K562 (cell line): Measurements from ENCODE around the gene TTLL9. TPM values are rescaled to one million over a fixed set of nuclear protein-coding genes. Genes with fewer than 3 reads are reported as not detected.

Source experiments
- ATAC-seq: fragments of 200-7000 bp; cut with Tn5 transposase; 3 replicates; pipeline ENCODE4 v1.9.1; 2020; ENCODE audit warnings: moderate library complexity
- BruUV-seq: library from RNA; stranded (reverse); fragments of 400-500 nt; replicated peaks from 2 replicates; lab custom pipeline; 2021; lab: Mats Ljungman, UMichigan
- CTCF ChIA-PET: fragments of 300-600 bp; formaldehyde crosslinking; extraction: SDS; loops from one replicate; lab custom pipeline; 2021; ENCODE audit warnings: low intra/inter-chr PET ratio; lab: Yijun Ruan, JAX
- POLR2A ChIA-PET: fragments of 300-600, 350-650 bp; sonication (Branson Sonifier 250); formaldehyde crosslinking; extraction: SDS; loops from one replicate; lab custom pipeline; 2021; ENCODE audit warnings: antibody characterized with exemption, inconsistent platforms; lab: Yijun Ruan, JAX
- DNase-seq, 4 experiments: peaks; one replicate each; pipeline versions ENCODE4 v3.0.0 to v3.0.0-alpha.2; 2011 to 2018; ENCODE audit warnings: low spot score in 3 of 4, mixed read lengths in 3 of 4; ENCODE audit errors: extremely low read depth in 1 of 4
- FAIRE-seq: peaks from 2 replicates; lab custom pipeline; 2011; peaks lifted over from hg19 to GRCh38; lab: Jason Lieb, UNC
- H2AFZ ChIP-seq: 2 replicates; pipeline ENCODE4 v1.6.0; 2011; ENCODE audit warnings: low read depth, low read length, control low read depth, inconsistent platforms
- H3K27ac ChIP-seq: fragments of 200-600 bp; 3 replicates; pipeline ENCODE4 v1.8.0; 2011; ENCODE audit warnings: low read depth, mild to moderate bottlenecking, control low read depth, inconsistent platforms, low read length, moderate library complexity, mixed read lengths; ENCODE audit errors: extremely low read depth
- H3K27me3 ChIP-seq, 2 experiments: fragments of 300-600 bp in 1 of 2; 2 replicates in 1 of 2; 3 replicates in 1 of 2; pipeline versions ENCODE4 v1.6.0 to v1.8.0; 2011; ENCODE audit warnings: inconsistent platforms in 2 of 2, low read length in 2 of 2, mild to moderate bottlenecking in 1 of 2, mixed read lengths in 1 of 2, moderate library complexity in 1 of 2; ENCODE audit not compliant: control insufficient read depth in 2 of 2, insufficient read depth in 2 of 2
- H3K36me3 ChIP-seq: fragments of 300-600 bp; 3 replicates; pipeline ENCODE4 v1.8.0; 2011; ENCODE audit warnings: mild to moderate bottlenecking, low read length, inconsistent platforms; ENCODE audit not compliant: control insufficient read depth, insufficient read depth
- H3K4me1 ChIP-seq, 2 experiments: fragments of 200-600 bp in 1 of 2; replicated peaks in 1 of 2; 2 replicates in 1 of 2; 3 replicates in 1 of 2; pipeline versions ENCODE4 v1.5.1 to v1.8.0; 2011; ENCODE audit warnings: inconsistent platforms in 2 of 2, low read length in 2 of 2, mild to moderate bottlenecking in 1 of 2, mixed read lengths in 1 of 2, moderate library complexity in 1 of 2; ENCODE audit not compliant: control insufficient read depth in 2 of 2, insufficient read depth in 2 of 2
- H3K4me2 ChIP-seq: 2 replicates; pipeline ENCODE4 v1.6.1; 2011; ENCODE audit warnings: low read length, control low read depth, inconsistent platforms, mixed read lengths; ENCODE audit not compliant: insufficient read depth
- H3K4me3 ChIP-seq: fragments of 200-600 bp; sonication (generic), shearing (Covaris generic); 2 replicates; pipeline ENCODE4 v1.5.1; 2016; ENCODE audit warnings: control low read depth, inconsistent platforms
- H3K79me2 ChIP-seq: fragments of 200-600 bp; 3 replicates; pipeline ENCODE4 v1.8.0; 2011; ENCODE audit warnings: low read length, inconsistent platforms; ENCODE audit not compliant: control insufficient read depth, insufficient read depth
- H3K9ac ChIP-seq, 2 experiments: 2 replicates each; pipeline versions ENCODE4 v1.6.0 to v1.6.1; 2011; ENCODE audit warnings: low read depth in 2 of 2, low read length in 2 of 2, control low read depth in 1 of 2, inconsistent platforms in 1 of 2, mild to moderate bottlenecking in 1 of 2, mixed read lengths in 1 of 2; ENCODE audit not compliant: insufficient read depth in 1 of 2
- H3K9me1 ChIP-seq: one replicate; pipeline ENCODE4 v1.6.0; 2011; ENCODE audit warnings: inconsistent platforms, mild to moderate bottlenecking, low read length, moderate library complexity; ENCODE audit not compliant: control insufficient read depth, insufficient read depth
- H3K9me3 ChIP-seq: replicated peaks from 2 replicates; pipeline ENCODE4 v1.5.1; 2011; ENCODE audit warnings: low read depth, low read length, inconsistent platforms; ENCODE audit not compliant: control insufficient read depth, insufficient read depth
- H4K20me1 ChIP-seq: replicated peaks from 2 replicates; pipeline ENCODE4 v1.6.1; 2011; ENCODE audit warnings: low read length, inconsistent platforms, mixed read lengths; ENCODE audit not compliant: control insufficient read depth, insufficient read depth
- ARID2 ChIP-seq: fragments of 450-650 bp; IDR thresholded peaks from 2 replicates; pipeline ENCODE4 v1.6.1; 2017; ENCODE audit warnings: antibody characterized with exemption, mild to moderate bottlenecking
- CBX5 ChIP-seq: IDR thresholded peaks from 2 replicates; pipeline ENCODE4 v1.6.1; 2014; ENCODE audit warnings: low read depth, borderline replicate concordance
- ESRRA ChIP-seq: fragments of 450-650 bp; IDR thresholded peaks from 2 replicates; pipeline ENCODE4 v1.6.1; 2014; ENCODE audit warnings: low read depth, mild to moderate bottlenecking, moderate library complexity, borderline replicate concordance
- NFE2 ChIP-seq: IDR thresholded peaks from 2 replicates; pipeline ENCODE4 v1.6.1; 2014; ENCODE audit warnings: antibody characterized with exemption, low read depth
- NR4A1 ChIP-seq, 2 experiments: fragments of 250-450 bp in 1 of 2; fragments of 450-650 bp in 1 of 2; sonication (Bioruptor Pico) in 1 of 2; IDR thresholded peaks; 2 replicates each; pipeline versions ENCODE4 v1.4.0 to v1.6.1; 2016 to 2020; ENCODE audit warnings: mild to moderate bottlenecking in 2 of 2, missing compliant biosample characterization in 1 of 2, missing genetic modification characterization in 1 of 2, moderate library complexity in 1 of 2
- NRF1 ChIP-seq, 2 experiments: fragments of 450-650 bp; IDR thresholded peaks in 1 of 2; conservative IDR thresholded peaks in 1 of 2; 2 replicates each; pipeline ENCODE4 v1.6.1; 2014; ENCODE audit warnings: mild to moderate bottlenecking in 2 of 2
- PCBP1 ChIP-seq: fragments of 200-400 bp; formaldehyde crosslinking; IDR thresholded peaks from 2 replicates; pipeline ENCODE4 v1.6.1; 2018; ENCODE audit warnings: mild to moderate bottlenecking, low read depth, low read length; ENCODE audit not compliant: poor library complexity, severe bottlenecking
- POLR2AphosphoS5 ChIP-seq: IDR thresholded peaks from 2 replicates; pipeline ENCODE4 v1.6.1; 2011; ENCODE audit warnings: mild to moderate bottlenecking, low read depth, low read length, moderate library complexity; ENCODE audit not compliant: control insufficient read depth, insufficient read depth
- PTTG1 ChIP-seq: fragments of 450-650 bp; IDR thresholded peaks from 2 replicates; pipeline ENCODE4 v1.6.1; 2016; ENCODE audit warnings: low read depth, mild to moderate bottlenecking, missing genetic modification characterization, missing compliant biosample characterization
- RBM25 ChIP-seq: fragments of 200-400 bp; formaldehyde crosslinking; IDR thresholded peaks from 2 replicates; pipeline ENCODE4 v1.6.1; 2018; ENCODE audit warnings: low read length, low read depth, moderate library complexity; ENCODE audit not compliant: severe bottlenecking
- WGBS: fragments of 100-300 bp; shearing (Covaris generic); methylation state at CpG from one replicate; pipeline ENCODE4 v1.1.6; 2016; ENCODE audit warnings: low coverage, mixed read lengths; ENCODE audit not compliant: insufficient coverage; ENCODE audit errors: missing lambda C conversion rate; 5-methylcytosine and 5-hydroxymethylcytosine counted together
- in situ Hi-C: fragments of 300-500 bp; cut with MboI; formaldehyde crosslinking; loops from 4 replicates; pipeline ENCODE4 v1.15.0; 2018; ENCODE audit warnings: inconsistent platforms, mixed read lengths
- intact Hi-C: fragments of 100-400 bp; cut with micrococcal nuclease; formaldehyde crosslinking; loops from 2 replicates; pipeline ENCODE4 v1.14.2; 2022
- polyA plus RNA-seq, 8 experiments: library from polyadenylated mRNA; depleted of rRNA in 4 of 8; stranded (reverse) in 5 of 8; unstranded in 3 of 8; fragments of >200 nt; fragmentation: Nextera tagmentation in 2 of 8; fragmentation: Illumina TruSeq in 1 of 8; extraction: Ambion mirVana in 2 of 8; extraction: Trizol in 1 of 8; gene quantifications; 2 replicates each; pipeline versions ENCODE4 v1.2.1 to v1.2.3, GENCODE V29; 2011 to 2014; ENCODE audit warnings: inconsistent platforms in 1 of 8, missing spikeins in 1 of 8
- total RNA-seq, 7 experiments: library from RNA; depleted of rRNA in 6 of 7; stranded (reverse); fragments of >200 nt in 6 of 7; fragmentation: Illumina TruSeq in 2 of 7; extraction: Trizol in 2 of 7; gene quantifications; 2 replicates each; pipeline versions ENCODE4 v1.2.1 to v1.2.3, GENCODE V29; 2011 to 2021; ENCODE audit warnings: low replicate concordance in 1 of 7
- TF ChIP-seq, protein P1 (sequence below): fragments of 450-650 bp; IDR thresholded peaks from 2 replicates; pipeline ENCODE4 v1.6.1; 2016; ENCODE audit warnings: low read depth, mild to moderate bottlenecking, moderate library complexity
- TF ChIP-seq, protein P2 (sequence below): fragments of 250-450 bp; sonication (Bioruptor Pico); IDR thresholded peaks from 2 replicates; pipeline ENCODE4 v1.8.0; 2022; ENCODE audit warnings: inconsistent platforms, mild to moderate bottlenecking, moderate library complexity, borderline replicate concordance
- TF ChIP-seq, protein P3 (sequence below): fragments of 450-650 bp; formaldehyde crosslinking; IDR thresholded peaks from 2 replicates; pipeline ENCODE4 v1.4.0; 2020; ENCODE audit warnings: mild to moderate bottlenecking, moderate library complexity
- TF ChIP-seq, protein P4 (sequence below): sonication (generic); formaldehyde crosslinking; IDR thresholded peaks from 2 replicates; pipeline ENCODE4 v1.8.1; 2023; ENCODE audit warnings: mild to moderate bottlenecking, missing genetic modification reagents

TTLL9 gene
- total and polyA plus RNA-seq, 9 of the 15 experiments (the other 6 are each of a cell fraction or from before 2014, with no cell fraction given) = 0.06 to 0.07 TPM; not detected in 7

DNA sequence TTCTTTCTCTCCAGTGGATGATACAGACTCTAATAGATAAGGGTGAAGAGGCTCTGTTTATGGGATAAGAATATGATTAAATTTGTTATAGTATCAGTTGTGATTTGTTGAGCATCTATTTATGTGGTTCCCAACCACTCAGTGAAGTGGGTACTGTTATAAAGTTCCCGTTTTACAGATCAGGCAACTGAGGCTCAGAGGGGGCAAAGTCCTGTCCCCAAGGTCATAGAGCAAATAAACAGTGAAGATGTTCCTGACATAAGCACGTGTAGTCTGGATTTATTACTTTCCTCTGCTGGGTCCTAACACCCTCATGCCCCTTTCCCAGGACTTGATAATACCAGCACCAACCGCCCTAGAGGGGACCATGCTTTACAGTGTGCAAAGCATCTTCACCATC, 4.2 kb upstream of the TTLL9 start:
- ChIA-PET CTCF (no interaction called here), POLR2A (no interaction called here)
- H4K20me1 ChIP-seq = peaks cover 18% of the 10 kb centered on the region
- H3K9me3 ChIP-seq = no peaks in the 10 kb centered on the region
- intact Hi-C loops (no loop called here), in situ Hi-C loops (no loop called here)
- no peaks in the 10 kb centered on the region for H3K36me3 ChIP-seq
- H3K4me3 ChIP-seq = no peak overlapping the region
- no peak for ATAC-seq
- no peak overlapping the region for H3K27ac ChIP-seq
- no peak for DNase-seq
- H3K79me2 ChIP-seq = no peaks in the 10 kb centered on the region
- WGBS = 0% methylated on average over 3 of the region's 3 CpGs
- no peak overlapping the region for H2AFZ ChIP-seq
- TF ChIP-seq RBM25 (peak; percentile 45), NFE2 (no peak), PCBP1 (no peak), POLR2AphosphoS5 (no peak), NRF1 (conservative IDR thresholded peaks at IDR 0.05 in 1 of 2, IDR thresholded peaks at IDR 0.05 in 1 of 2) (no peak), CBX5 (no peak), ESRRA (peak; percentile 73), NR4A1 (CRISPR knock-in tag; IDR thresholded peaks at IDR 0.05) (no peak), NR4A1 (tag; IDR thresholded peaks at IDR 0.05) (no peak), PTTG1 (tag) (no peak), ARID2 (no peak)
- TF ChIP-seq, protein P1, sequence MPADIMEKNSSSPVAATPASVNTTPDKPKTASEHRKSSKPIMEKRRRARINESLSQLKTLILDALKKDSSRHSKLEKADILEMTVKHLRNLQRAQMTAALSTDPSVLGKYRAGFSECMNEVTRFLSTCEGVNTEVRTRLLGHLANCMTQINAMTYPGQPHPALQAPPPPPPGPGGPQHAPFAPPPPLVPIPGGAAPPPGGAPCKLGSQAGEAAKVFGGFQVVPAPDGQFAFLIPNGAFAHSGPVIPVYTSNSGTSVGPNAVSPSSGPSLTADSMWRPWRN = no peak
- TF ChIP-seq, protein P2, sequence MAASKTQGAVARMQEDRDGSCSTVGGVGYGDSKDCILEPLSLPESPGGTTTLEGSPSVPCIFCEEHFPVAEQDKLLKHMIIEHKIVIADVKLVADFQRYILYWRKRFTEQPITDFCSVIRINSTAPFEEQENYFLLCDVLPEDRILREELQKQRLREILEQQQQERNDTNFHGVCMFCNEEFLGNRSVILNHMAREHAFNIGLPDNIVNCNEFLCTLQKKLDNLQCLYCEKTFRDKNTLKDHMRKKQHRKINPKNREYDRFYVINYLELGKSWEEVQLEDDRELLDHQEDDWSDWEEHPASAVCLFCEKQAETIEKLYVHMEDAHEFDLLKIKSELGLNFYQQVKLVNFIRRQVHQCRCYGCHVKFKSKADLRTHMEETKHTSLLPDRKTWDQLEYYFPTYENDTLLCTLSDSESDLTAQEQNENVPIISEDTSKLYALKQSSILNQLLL = no peak
- TF ChIP-seq, protein P3, sequence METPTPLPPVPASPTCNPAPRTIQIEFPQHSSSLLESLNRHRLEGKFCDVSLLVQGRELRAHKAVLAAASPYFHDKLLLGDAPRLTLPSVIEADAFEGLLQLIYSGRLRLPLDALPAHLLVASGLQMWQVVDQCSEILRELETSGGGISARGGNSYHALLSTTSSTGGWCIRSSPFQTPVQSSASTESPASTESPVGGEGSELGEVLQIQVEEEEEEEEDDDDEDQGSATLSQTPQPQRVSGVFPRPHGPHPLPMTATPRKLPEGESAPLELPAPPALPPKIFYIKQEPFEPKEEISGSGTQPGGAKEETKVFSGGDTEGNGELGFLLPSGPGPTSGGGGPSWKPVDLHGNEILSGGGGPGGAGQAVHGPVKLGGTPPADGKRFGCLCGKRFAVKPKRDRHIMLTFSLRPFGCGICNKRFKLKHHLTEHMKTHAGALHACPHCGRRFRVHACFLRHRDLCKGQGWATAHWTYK = no peak
- TF ChIP-seq, protein P4, sequence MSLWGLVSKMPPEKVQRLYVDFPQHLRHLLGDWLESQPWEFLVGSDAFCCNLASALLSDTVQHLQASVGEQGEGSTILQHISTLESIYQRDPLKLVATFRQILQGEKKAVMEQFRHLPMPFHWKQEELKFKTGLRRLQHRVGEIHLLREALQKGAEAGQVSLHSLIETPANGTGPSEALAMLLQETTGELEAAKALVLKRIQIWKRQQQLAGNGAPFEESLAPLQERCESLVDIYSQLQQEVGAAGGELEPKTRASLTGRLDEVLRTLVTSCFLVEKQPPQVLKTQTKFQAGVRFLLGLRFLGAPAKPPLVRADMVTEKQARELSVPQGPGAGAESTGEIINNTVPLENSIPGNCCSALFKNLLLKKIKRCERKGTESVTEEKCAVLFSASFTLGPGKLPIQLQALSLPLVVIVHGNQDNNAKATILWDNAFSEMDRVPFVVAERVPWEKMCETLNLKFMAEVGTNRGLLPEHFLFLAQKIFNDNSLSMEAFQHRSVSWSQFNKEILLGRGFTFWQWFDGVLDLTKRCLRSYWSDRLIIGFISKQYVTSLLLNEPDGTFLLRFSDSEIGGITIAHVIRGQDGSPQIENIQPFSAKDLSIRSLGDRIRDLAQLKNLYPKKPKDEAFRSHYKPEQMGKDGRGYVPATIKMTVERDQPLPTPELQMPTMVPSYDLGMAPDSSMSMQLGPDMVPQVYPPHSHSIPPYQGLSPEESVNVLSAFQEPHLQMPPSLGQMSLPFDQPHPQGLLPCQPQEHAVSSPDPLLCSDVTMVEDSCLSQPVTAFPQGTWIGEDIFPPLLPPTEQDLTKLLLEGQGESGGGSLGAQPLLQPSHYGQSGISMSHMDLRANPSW (CRISPR knock-in tag) = no peak
- peaks cover 35 to 67% of the 10 kb centered on the region in 2 experiments for H3K27me3 ChIP-seq
- no TSS peak for BruUV-seq
- FAIRE-seq = no peak
- H3K9me1 ChIP-seq = no peaks in the 10 kb centered on the region
- peaks cover 0 to 19% of the 10 kb centered on the region in 2 experiments; a peak in 3 of 5 replicates for H3K4me1 ChIP-seq
- no peak overlapping the region for H3K4me2 ChIP-seq
- H3K9ac ChIP-seq = no peak overlapping the region
